GM12801 (cell line): ENCODE measurements around the gene FBXL7.

Experiments used
- TF ChIP-seq, protein P1 (sequence below): IDR thresholded peaks from one replicate; pipeline ENCODE4 v1.5.1; 2011; ENCODE audit warnings: control low read depth; ENCODE audit not compliant: insufficient read length; ENCODE audit errors: extremely low read depth

Gene FBXL7

DNA sequence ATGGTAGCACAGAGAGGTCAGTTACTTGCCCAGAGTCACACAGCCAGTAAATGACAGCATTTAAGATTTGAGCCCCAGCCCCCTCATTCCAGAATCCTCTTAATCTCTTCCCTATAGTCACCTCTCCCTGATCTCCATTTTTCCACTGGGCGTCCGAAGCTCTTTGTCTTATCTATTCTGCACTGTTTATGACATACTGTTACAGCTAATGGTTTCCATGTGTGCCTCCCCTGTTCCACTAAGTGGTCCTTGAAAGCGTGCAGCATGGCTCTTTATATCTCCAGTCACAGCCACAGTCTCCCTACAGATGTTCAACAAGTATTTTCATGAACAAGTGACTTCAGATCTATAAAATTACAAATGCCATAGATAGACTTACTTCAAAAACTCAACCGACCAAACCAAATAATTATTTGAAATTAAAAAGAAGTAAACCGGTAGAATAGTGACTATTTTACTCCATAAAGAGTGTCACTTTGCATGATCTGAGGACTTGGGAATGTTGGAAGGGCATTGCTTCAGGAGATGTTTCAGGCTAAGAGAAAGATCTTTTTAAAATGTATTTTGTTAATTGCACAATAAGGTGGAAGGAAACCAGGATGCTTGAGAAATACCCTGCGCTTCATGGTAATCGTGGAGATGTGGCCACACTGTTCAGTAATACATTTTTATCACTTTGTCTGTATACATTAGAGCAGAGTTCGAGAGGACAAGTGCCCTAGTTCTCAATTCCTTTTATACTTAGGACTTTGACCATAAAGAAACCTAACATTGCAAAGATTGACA, 237.2 kb downstream of the FBXL7 start:
- TF ChIP-seq, protein P1, sequence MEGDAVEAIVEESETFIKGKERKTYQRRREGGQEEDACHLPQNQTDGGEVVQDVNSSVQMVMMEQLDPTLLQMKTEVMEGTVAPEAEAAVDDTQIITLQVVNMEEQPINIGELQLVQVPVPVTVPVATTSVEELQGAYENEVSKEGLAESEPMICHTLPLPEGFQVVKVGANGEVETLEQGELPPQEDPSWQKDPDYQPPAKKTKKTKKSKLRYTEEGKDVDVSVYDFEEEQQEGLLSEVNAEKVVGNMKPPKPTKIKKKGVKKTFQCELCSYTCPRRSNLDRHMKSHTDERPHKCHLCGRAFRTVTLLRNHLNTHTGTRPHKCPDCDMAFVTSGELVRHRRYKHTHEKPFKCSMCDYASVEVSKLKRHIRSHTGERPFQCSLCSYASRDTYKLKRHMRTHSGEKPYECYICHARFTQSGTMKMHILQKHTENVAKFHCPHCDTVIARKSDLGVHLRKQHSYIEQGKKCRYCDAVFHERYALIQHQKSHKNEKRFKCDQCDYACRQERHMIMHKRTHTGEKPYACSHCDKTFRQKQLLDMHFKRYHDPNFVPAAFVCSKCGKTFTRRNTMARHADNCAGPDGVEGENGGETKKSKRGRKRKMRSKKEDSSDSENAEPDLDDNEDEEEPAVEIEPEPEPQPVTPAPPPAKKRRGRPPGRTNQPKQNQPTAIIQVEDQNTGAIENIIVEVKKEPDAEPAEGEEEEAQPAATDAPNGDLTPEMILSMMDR: no peak

DNA sequence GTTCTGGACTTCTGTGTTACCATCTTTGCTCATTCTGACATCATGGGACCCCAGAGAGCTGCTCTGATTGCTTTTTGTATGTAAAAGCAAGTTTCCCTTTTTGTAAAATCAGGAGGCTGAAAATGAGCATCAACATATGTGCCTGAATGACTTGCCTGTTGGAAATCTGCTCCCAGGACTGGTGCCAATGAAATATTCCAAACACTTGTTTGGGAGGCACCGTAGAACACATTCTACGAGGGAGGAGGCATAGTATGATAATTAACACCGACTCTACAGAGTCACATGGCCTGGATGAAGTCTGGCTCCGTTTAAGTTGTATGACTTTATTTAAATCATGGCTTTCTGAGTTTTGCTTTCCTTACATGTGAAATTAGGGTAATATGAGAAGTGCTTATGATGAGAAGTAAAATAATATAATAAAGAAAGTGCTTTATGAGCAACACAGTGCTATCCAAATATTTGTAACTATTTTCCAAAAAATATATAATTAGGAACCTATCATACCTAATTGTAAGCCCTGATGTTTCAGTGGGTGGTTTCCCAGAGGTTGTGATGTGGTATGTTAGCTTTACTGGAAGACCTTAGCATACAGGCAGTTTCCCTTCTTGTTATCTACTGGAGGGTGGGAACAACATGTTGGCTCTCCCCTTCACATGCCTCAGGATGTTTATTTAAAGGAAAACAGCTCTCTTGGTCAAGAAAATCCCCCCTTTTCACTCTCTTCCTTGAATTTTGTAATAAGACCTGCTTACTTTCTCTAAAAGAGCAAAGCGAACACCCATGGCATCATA, 238.1 kb downstream of the FBXL7 start:
- TF ChIP-seq, protein P1: no peak

DNA sequence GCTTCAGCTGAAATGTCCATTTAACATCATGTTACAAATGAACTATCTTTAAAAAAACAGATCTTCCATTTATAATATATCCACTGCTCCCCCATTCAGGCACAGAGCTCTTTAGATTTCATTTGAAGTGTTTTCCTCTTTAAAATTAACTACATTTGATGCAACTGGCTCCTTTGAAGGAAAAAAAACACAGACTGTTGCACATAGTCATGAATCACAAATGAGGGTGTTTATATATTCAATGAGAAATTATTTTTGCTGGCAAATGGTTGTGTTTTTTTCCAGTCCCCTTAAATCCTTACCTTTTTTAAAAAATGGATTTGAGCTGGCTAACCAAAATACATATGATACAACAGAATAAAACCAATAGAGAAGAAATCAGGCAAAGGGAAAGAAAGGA, 240.4 kb downstream of the FBXL7 start:
- TF ChIP-seq, protein P1: no peak

DNA sequence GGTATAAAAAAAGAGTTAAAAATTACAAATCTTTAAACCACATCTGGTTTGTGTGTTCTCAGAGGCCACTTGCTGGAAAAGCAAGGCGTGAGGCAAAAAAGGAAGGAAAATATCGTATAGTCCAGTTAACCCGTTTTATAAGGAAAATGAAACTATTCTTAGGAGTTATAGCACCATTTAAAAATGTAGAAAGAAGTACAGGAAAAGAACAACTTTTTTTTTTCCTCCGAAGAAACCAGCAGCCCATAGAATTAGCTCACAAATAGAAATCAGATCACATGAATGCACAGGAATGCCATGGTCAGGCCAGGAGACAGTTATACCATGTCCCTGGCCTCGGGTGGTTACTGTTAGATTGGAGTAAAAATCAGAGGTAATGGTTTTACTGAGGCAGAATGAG, 241.6 kb downstream of the FBXL7 start:
- TF ChIP-seq, protein P1: no peak

DNA sequence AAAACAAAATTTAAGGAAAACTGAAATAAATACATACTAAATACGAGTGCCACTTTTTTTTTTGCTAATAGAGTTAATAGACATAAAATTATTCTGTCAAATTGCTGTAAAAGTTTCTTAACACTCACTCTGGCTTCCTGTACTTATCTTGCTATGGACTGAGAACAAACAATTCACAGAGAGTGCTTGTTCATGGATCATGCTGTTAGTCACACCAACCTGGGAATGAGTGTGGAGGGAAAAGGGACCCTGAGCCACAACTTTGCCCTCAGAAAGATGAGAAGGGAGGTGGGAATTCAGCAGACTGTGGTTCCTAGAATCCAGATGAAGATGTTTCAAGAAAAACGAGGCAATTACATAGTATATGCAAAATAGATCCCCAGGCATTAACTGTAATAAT, 246.9 kb downstream of the FBXL7 start:
- TF ChIP-seq, protein P1: no peak

DNA sequence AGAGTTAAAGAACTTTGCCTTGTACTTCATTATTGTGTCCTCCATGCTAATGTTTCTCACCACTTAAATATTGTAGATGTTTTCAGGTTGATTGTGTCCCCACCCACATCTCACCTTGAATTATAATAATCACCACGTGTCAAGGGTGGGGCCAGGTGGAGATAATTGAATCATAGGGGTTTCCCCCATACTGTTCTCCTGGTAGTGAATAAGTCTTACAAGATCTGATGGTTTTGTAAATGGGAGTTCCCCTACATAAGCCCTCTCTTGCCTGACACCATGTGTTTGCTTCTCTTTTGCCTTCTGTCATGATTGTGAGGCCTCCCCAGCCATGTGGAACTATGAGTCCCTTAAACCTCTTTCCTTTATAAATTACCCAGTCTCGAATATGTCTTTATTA, 248.3 kb downstream of the FBXL7 start:
- TF ChIP-seq, protein P1: no peak

DNA sequence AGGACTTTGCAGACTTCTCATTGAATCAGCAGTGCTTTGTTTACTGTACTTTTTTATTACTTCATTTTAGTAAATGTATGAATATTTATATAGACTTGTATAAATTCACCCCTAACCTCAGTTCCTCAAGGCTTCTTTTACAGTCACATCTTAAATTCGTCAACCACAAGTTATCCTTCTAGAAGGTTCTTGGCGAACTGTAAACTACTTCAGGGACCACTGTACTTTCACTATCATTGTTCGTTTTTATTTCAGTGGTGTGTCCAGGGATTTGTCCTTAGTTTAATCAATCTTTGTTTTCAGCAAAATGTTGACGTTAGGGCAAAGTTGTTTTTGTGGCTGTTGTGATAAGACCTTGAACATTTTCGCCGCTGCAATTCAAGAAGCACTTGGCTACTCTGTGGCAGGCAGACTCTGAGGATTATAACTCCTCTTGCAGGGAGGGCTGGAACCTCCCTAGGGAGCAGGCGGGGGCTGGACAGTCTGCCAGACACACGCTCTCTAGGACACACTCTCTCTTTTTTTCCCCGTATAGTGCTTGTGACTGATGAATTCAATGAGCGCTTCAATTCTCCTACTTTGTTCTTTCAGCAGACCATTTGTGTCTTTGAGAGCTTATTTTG, 252.8 kb downstream of the FBXL7 start:
- TF ChIP-seq, protein P1: no peak
